ENCODE data around the gene SPSB4.
A peak's percentile ranks its signal among the peaks of the same experiment; 100 is the strongest.
"Not testable (repeated sequence)": the region's sequence is repeated elsewhere in the genome, so short reads cannot be mapped to it uniquely, and the experiment has no call there.

The SPSB4 gene

GRCh38 chr3:141115789-141116541 lies 64.8 kb downstream of the SPSB4 start:
- Histone ChIP-seq H3K27ac (ENCODE audit: extremely low read depth, low read depth, low read length) (no peak overlapping the region), H3K4me1 (ENCODE audit: control insufficient read depth, insufficient read depth, low read length) (no peaks in the 10 kb centered on the region), H3K4me3 (ENCODE audit: low read depth, low read length) (no peak overlapping the region), H3K9me3 (ENCODE audit: control insufficient read depth, insufficient read depth, low read depth, low read length) (no peaks in the 10 kb centered on the region), H3K36me3 (ENCODE audit: control insufficient read depth in 2 of 2, insufficient read depth in 1 of 2, low read length in 2 of 2) (no peaks in the 10 kb centered on the region)
- ChIA-PET POLR2A (no interaction called here), CTCF (interaction anchor here (1.1 to 2.2 kb wide), 7 partner anchors 10 to 116 kb away, joined by 3 to 13 read pairs (median 4); no protein-coding TSS in a partner anchor)
- no peak for TF ChIP-seq ZBTB49 (tag by site-specific recombination; IDR thresholded peaks at IDR 0.05; ENCODE audit: low read depth)
- TF ChIP-seq EGR2 (tag by site-specific recombination; IDR thresholded peaks at IDR 0.05; ENCODE audit: low read depth), result no peak
- no peak for TF ChIP-seq ZNF133 (tag by site-specific recombination; IDR thresholded peaks at IDR 0.05)

GRCh38 chr3:141116721-141117120 lies 65.6 kb downstream of the SPSB4 start:
- Histone ChIP-seq H3K36me3 (ENCODE audit: control insufficient read depth in 2 of 2, insufficient read depth in 1 of 2, low read length in 2 of 2) (no peaks in the 10 kb centered on the region), H3K4me3 (ENCODE audit: low read depth, low read length) (no peak overlapping the region), H3K4me1 (ENCODE audit: control insufficient read depth, insufficient read depth, low read length) (no peaks in the 10 kb centered on the region), H3K27ac (ENCODE audit: extremely low read depth, low read depth, low read length) (no peak overlapping the region), H3K9me3 (ENCODE audit: control insufficient read depth, insufficient read depth, low read depth, low read length) (no peaks in the 10 kb centered on the region)
- ChIA-PET POLR2A (no interaction called here), CTCF (interaction anchor here (1.1 to 2.2 kb wide), 3 partner anchors 11 to 106 kb away, joined by 3 to 13 read pairs (median 6); no protein-coding TSS in a partner anchor)
- TF ChIP-seq ZNF140 (tag by site-specific recombination; IDR thresholded peaks at IDR 0.05), result no peak

GRCh38 chr3:141117982-141118381 lies 66.8 kb downstream of the SPSB4 start:
- H3K9me3 ChIP-seq (ENCODE audit: control insufficient read depth, insufficient read depth, low read depth, low read length); H3K27ac ChIP-seq (ENCODE audit: extremely low read depth, low read depth, low read length); H3K4me3 ChIP-seq (ENCODE audit: low read depth, low read length); H3K4me1 ChIP-seq (ENCODE audit: control insufficient read depth, insufficient read depth, low read length); POLR2A ChIA-PET; CTCF ChIA-PET; H3K36me3 ChIP-seq (ENCODE audit: control insufficient read depth in 2 of 2, insufficient read depth in 1 of 2, low read length in 2 of 2): not testable (repeated sequence)

- CTCF ChIA-PET, result no interaction called here
- POLR2A ChIA-PET, result no interaction called here
- Histone ChIP-seq H3K27ac (ENCODE audit: extremely low read depth, low read depth, low read length) (no peak overlapping the region), H3K4me1 (ENCODE audit: control insufficient read depth, insufficient read depth, low read length) (no peaks in the 10 kb centered on the region), H3K36me3 (ENCODE audit: control insufficient read depth in 2 of 2, insufficient read depth in 1 of 2, low read length in 2 of 2) (no peaks in the 10 kb centered on the region), H3K9me3 (ENCODE audit: control insufficient read depth, insufficient read depth, low read depth, low read length) (no peaks in the 10 kb centered on the region), H3K4me3 (ENCODE audit: low read depth, low read length) (no peak overlapping the region)
- TF ChIP-seq EGR2 (tag by site-specific recombination; IDR thresholded peaks at IDR 0.05; ENCODE audit: low read depth), result peak; percentile 67
- peak; percentile 80 for TF ChIP-seq ZFHX2 (tag by site-specific recombination; conservative IDR thresholded peaks at IDR 0.05)
- no peak for TF ChIP-seq ZNF701 (tag by site-specific recombination; IDR thresholded peaks at IDR 0.05)
Measured at GRCh38 chr3:141122455-141123030, 71.4 kb downstream of the SPSB4 start.

GRCh38 chr3:141123677-141124410 lies 72.7 kb downstream of the SPSB4 start:
- no peaks in the 10 kb centered on the region for H3K36me3 ChIP-seq (ENCODE audit: control insufficient read depth in 2 of 2, insufficient read depth in 1 of 2, low read length in 2 of 2)
- CTCF ChIA-PET, result no interaction called here
- POLR2A ChIA-PET, result no interaction called here
- TF ChIP-seq BCL6B (tag by site-specific recombination; IDR thresholded peaks at IDR 0.05), result no peak
- no peak for TF ChIP-seq ZNF837 (tag by site-specific recombination; IDR thresholded peaks at IDR 0.05)
- no peak for TF ChIP-seq KLF1 (tag by site-specific recombination; IDR thresholded peaks at IDR 0.05)
- TF ChIP-seq ZBTB48 (tag by site-specific recombination; IDR thresholded peaks at IDR 0.05), result no peak
- TF ChIP-seq PRDM6 (tag by site-specific recombination; IDR thresholded peaks at IDR 0.05), result no peak
- TF ChIP-seq MZF1 (tag by site-specific recombination; IDR thresholded peaks at IDR 0.05; ENCODE audit: borderline replicate concordance), result no peak
- no peak for TF ChIP-seq ZSCAN30 (tag by site-specific recombination; IDR thresholded peaks at IDR 0.05)
- TF ChIP-seq ZNF133 (tag by site-specific recombination; IDR thresholded peaks at IDR 0.05), result no peak
- no peak for TF ChIP-seq EGR2 (tag by site-specific recombination; IDR thresholded peaks at IDR 0.05; ENCODE audit: low read depth)
- no peak for TF ChIP-seq ZNF707 (tag by site-specific recombination; IDR thresholded peaks at IDR 0.05)

More at GRCh38 chr3:141123677-141124410, 72.7 kb downstream of the SPSB4 start:
- H3K9me3 ChIP-seq (ENCODE audit: control insufficient read depth, insufficient read depth, low read depth, low read length), result no peaks in the 10 kb centered on the region
- no peaks in the 10 kb centered on the region for H3K4me1 ChIP-seq (ENCODE audit: control insufficient read depth, insufficient read depth, low read length)
- H3K27ac ChIP-seq (ENCODE audit: extremely low read depth, low read depth, low read length), result no peak overlapping the region
- H3K4me3 ChIP-seq (ENCODE audit: low read depth, low read length), result no peak overlapping the region
